ENCODE results near the gene NBEA.

The NBEA gene

GRCh38 chr13:34944274-34944634 is 2.2 kb downstream of the NBEA start:
- Histone ChIP-seq H3K4me3 (replicated peaks; ENCODE audit: insufficient read depth, low read length) (no peak overlapping the region), H3K27me3 (ENCODE audit: insufficient read depth, poor library complexity, severe bottlenecking) (peaks cover 30% of the 10 kb centered on the region), H3K27ac (replicated peaks) (no peak overlapping the region)
- no peak for DNase-seq (ENCODE audit: low read depth in 1 of 2, low spot score in 1 of 2)
- TF ChIP-seq CTCF (IDR thresholded peaks at IDR 0.05; ENCODE audit: insufficient read depth, low read length), result no peak
- TF ChIP-seq GABPA (IDR thresholded peaks at IDR 0.05; ENCODE audit: low read depth), result no peak
- TF ChIP-seq SPI1 (IDR thresholded peaks at IDR 0.05; ENCODE audit: borderline replicate concordance, low read depth), result no peak
- TF ChIP-seq REST (IDR thresholded peaks at IDR 0.05; ENCODE audit: insufficient replicate concordance, low read depth), result no peak
- TF ChIP-seq POLR2AphosphoS5 (IDR thresholded peaks at IDR 0.05; ENCODE audit: low read depth), result no peak

DNA sequence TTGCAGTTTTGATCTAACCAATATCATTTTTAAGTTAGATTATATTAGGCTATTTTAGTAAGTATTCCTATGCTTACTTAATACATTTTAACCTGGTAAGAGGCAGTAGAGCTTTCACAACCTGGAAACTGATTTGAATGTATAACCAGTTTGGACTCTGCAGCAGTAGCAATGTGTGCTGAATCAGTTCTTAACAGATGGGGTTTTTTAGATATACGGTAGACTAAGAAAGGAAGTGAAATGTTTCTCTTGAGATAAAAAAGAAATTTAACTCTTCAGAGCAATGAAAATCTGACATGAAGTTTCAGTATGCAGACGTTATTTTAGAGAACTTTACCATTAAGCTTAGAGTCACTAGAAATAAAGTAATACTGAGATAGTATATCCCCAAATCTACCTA is 2.7 kb downstream of the NBEA start:
- H3K27me3 ChIP-seq (ENCODE audit: insufficient read depth, poor library complexity, severe bottlenecking), result peaks cover 30% of the 10 kb centered on the region
- H3K4me3 ChIP-seq (replicated peaks; ENCODE audit: insufficient read depth, low read length), result no peak overlapping the region
- DNase-seq (ENCODE audit: low read depth in 1 of 2, low spot score in 1 of 2), result no peak
- no peak for TF ChIP-seq SPI1 (IDR thresholded peaks at IDR 0.05; ENCODE audit: borderline replicate concordance, low read depth)
- H3K27ac ChIP-seq (replicated peaks), result no peak overlapping the region

GRCh38 chr13:34951528-34951927 is 9.5 kb downstream of the NBEA start:
- Histone ChIP-seq H3K27me3 (ENCODE audit: insufficient read depth, poor library complexity, severe bottlenecking) (peaks cover 2% of the 10 kb centered on the region), H3K4me3 (replicated peaks; ENCODE audit: insufficient read depth, low read length) (no peak overlapping the region), H3K27ac (replicated peaks) (no peak overlapping the region)
- TF ChIP-seq SPI1 (IDR thresholded peaks at IDR 0.05; ENCODE audit: borderline replicate concordance, low read depth) (no peak), POLR2AphosphoS5 (IDR thresholded peaks at IDR 0.05; ENCODE audit: low read depth) (no peak), CTCF (IDR thresholded peaks at IDR 0.05; ENCODE audit: insufficient read depth, low read length) (no peak), GABPA (IDR thresholded peaks at IDR 0.05; ENCODE audit: low read depth) (no peak), REST (IDR thresholded peaks at IDR 0.05; ENCODE audit: insufficient replicate concordance, low read depth) (no peak)
- DNase-seq (ENCODE audit: low read depth in 1 of 2, low spot score in 1 of 2), result no peak

DNA sequence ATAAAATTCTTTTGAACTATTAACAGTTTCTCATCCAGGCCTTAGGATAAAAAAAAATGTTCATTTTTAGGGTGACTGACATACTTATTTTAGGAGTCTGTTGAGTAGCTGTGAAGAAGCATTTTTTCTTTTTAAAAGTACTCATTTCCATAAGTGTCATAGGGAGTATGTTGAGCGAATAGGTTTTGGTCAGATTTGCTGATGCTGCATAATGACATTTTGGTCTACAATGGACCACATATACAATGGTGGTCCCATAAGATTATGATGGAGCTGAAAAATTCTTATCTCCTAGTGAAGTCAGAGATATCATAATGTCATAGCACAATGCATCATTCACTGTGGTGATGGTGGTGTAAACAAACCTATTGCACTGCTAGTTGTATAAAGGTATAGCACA is 17.4 kb downstream of the NBEA start:
- Histone ChIP-seq H3K4me3 (replicated peaks; ENCODE audit: insufficient read depth, low read length) (no peak overlapping the region), H3K27ac (replicated peaks) (no peak overlapping the region), H3K27me3 (ENCODE audit: insufficient read depth, poor library complexity, severe bottlenecking) (no peaks in the 10 kb centered on the region)
- TF ChIP-seq SPI1 (IDR thresholded peaks at IDR 0.05; ENCODE audit: borderline replicate concordance, low read depth) (no peak), REST (IDR thresholded peaks at IDR 0.05; ENCODE audit: insufficient replicate concordance, low read depth) (no peak), POLR2AphosphoS5 (IDR thresholded peaks at IDR 0.05; ENCODE audit: low read depth) (no peak), GABPA (IDR thresholded peaks at IDR 0.05; ENCODE audit: low read depth) (no peak)
- no peak for DNase-seq (ENCODE audit: low read depth in 1 of 2, low spot score in 1 of 2)
